CD14-positive monocyte (primary cell): ENCODE data around the gene FHOD3. TPM values are rescaled to one million over a fixed set of nuclear protein-coding genes. Genes with fewer than 3 reads are reported as not detected.

ENCODE experiments used
- DNase-seq, 3 donors: peaks; one replicate each; pipeline ENCODE4 v3.0.0-alpha.2; 2011 to 2022
- H2AFZ ChIP-seq: 2 replicates; pipeline ENCODE4 v1.6.0; 2012; ENCODE audit warnings: mild to moderate bottlenecking, low read depth, low read length, inconsistent platforms; ENCODE audit not compliant: insufficient read depth, poor library complexity, severe bottlenecking
- H3K27ac ChIP-seq, 2 donors: 1 replicate in 1 of 2; 2 replicates in 1 of 2; pipeline ENCODE4 v1.5.1; 2012 to 2013; ENCODE audit warnings: low read length in 2 of 2, control low read depth in 1 of 2, inconsistent platforms in 1 of 2, low read depth in 1 of 2, mild to moderate bottlenecking in 1 of 2
- H3K27me3 ChIP-seq, 2 donors: one replicate each; pipeline versions ENCODE4 v1.6.0 to v1.6.1; 2011 to 2013; ENCODE audit warnings: low read length in 2 of 2; ENCODE audit not compliant: control insufficient read depth in 2 of 2, insufficient read depth in 2 of 2
- H3K36me3 ChIP-seq, 2 donors: replicated peaks in 1 of 2; 1 replicate in 1 of 2; 2 replicates in 1 of 2; pipeline versions ENCODE4 v1.5.1 to v1.6.1; 2012 to 2013; ENCODE audit warnings: low read length in 2 of 2, control low read depth in 1 of 2, inconsistent platforms in 1 of 2, mild to moderate bottlenecking in 1 of 2; ENCODE audit not compliant: insufficient read depth in 2 of 2, control insufficient read depth in 1 of 2
- H3K4me1 ChIP-seq, 2 donors: 1 replicate in 1 of 2; 2 replicates in 1 of 2; pipeline versions ENCODE4 v1.5.1 to v1.6.1; 2012 to 2013; ENCODE audit warnings: low read length in 2 of 2, control low read depth in 1 of 2, inconsistent platforms in 1 of 2, mild to moderate bottlenecking in 1 of 2, moderate library complexity in 1 of 2; ENCODE audit not compliant: insufficient read depth in 2 of 2, control insufficient read depth in 1 of 2
- H3K4me2 ChIP-seq: replicated peaks from 2 replicates; pipeline ENCODE3; 2012; ENCODE audit warnings: low read length, moderate library complexity, mild to moderate bottlenecking; ENCODE audit not compliant: poor library complexity, severe bottlenecking; ENCODE audit errors: extremely low read depth
- H3K4me3 ChIP-seq, 3 experiments: fragments of 200-600 bp in 1 of 3; sonication (generic) in 1 of 3; replicated peaks in 1 of 3; 1 replicate in 2 of 3; 2 replicates in 1 of 3; pipeline ENCODE4 v1.5.1; 2011 to 2013; ENCODE audit warnings: low read length in 3 of 3, mild to moderate bottlenecking in 3 of 3, control low read depth in 2 of 3, low read depth in 2 of 3, inconsistent platforms in 1 of 3, moderate library complexity in 1 of 3
- H3K79me2 ChIP-seq: 2 replicates; pipeline ENCODE4 v1.6.0; 2012; ENCODE audit warnings: mild to moderate bottlenecking, control low read depth, inconsistent platforms, low read length, moderate library complexity; ENCODE audit not compliant: insufficient read depth
- H3K9ac ChIP-seq: 2 replicates; pipeline ENCODE4 v1.6.0; 2017; ENCODE audit warnings: low read length, mild to moderate bottlenecking; ENCODE audit not compliant: insufficient read depth, poor library complexity, severe bottlenecking
- H3K9me3 ChIP-seq, 2 donors: replicated peaks in 1 of 2; 1 replicate in 1 of 2; 2 replicates in 1 of 2; pipeline versions ENCODE4 v1.5.1 to v1.6.1; 2012 to 2013; ENCODE audit warnings: low read length in 2 of 2, control low read depth in 1 of 2; ENCODE audit not compliant: control insufficient read depth in 1 of 2, insufficient read depth in 1 of 2
- H4K20me1 ChIP-seq: 2 replicates; pipeline ENCODE4 v1.6.0; 2012; ENCODE audit warnings: mild to moderate bottlenecking, low read length, control low read depth, moderate library complexity; ENCODE audit not compliant: insufficient read depth
- H3K27ac Mint-ChIP-seq, 7 donors: one replicate each; pipeline ENCODE4 v1.8.0; 2020; ENCODE audit warnings: mild to moderate bottlenecking in 7 of 7, mixed read lengths in 7 of 7, moderate library complexity in 6 of 7, inconsistent platforms in 2 of 7
- H3K27me3 Mint-ChIP-seq, 3 donors: one replicate each; pipeline ENCODE4 v1.8.0; 2021 to 2022; ENCODE audit warnings: low read depth in 3 of 3, mild to moderate bottlenecking in 3 of 3, mixed read lengths in 3 of 3, moderate library complexity in 3 of 3, inconsistent platforms in 1 of 3
- H3K36me3 Mint-ChIP-seq, 2 donors: one replicate each; pipeline ENCODE4 v1.8.0; 2020; ENCODE audit warnings: mixed read lengths in 2 of 2, inconsistent platforms in 1 of 2, mild to moderate bottlenecking in 1 of 2
- H3K4me1 Mint-ChIP-seq: one replicate; pipeline ENCODE4 v1.8.0; 2020; ENCODE audit warnings: mild to moderate bottlenecking, mixed read lengths
- H3K4me3 Mint-ChIP-seq, 2 donors: one replicate each; pipeline ENCODE4 v1.8.0; 2020; ENCODE audit warnings: mild to moderate bottlenecking in 2 of 2, mixed read lengths in 2 of 2, moderate library complexity in 1 of 2
- H3K9me3 Mint-ChIP-seq, 7 donors: one replicate each; pipeline ENCODE4 v1.8.0; 2020 to 2022; ENCODE audit warnings: mixed read lengths in 7 of 7, mild to moderate bottlenecking in 6 of 7, moderate library complexity in 6 of 7, inconsistent platforms in 2 of 7
- WGBS: methylation state at CpG from one replicate; pipeline ENCODE4 v1.1.5; 2013; ENCODE audit warnings: missing lambda C conversion rate; ENCODE audit not compliant: insufficient coverage; 5-methylcytosine and 5-hydroxymethylcytosine counted together
- intact Hi-C, 2 donors: fragments of 100-400 bp; cut with micrococcal nuclease; formaldehyde crosslinking; loops; one replicate each; pipeline versions ENCODE4 v1.15.0 to v1.15.1; 2023
- polyA plus RNA-seq, 3 donors: library from polyadenylated mRNA; depleted of rRNA in 1 of 3; unstranded in 2 of 3; stranded (reverse) in 1 of 3; fragments of 300-500 nt in 2 of 3; fragments of >200 nt in 1 of 3; fragmentation: Illumina TruSeq in 2 of 3; gene quantifications; 1 replicate in 2 of 3; 2 replicates in 1 of 3; pipeline ENCODE4 v1.2.3, GENCODE V29; 2012 to 2021
- TF ChIP-seq, protein P1 (sequence below): fragments of 200-600 bp; IDR thresholded peaks from one replicate; pipeline ENCODE4 v1.8.0; 2022; ENCODE audit warnings: antibody characterized with exemption, mild to moderate bottlenecking

The FHOD3 gene
- polyA plus RNA-seq, 3 donors, result not detected

DNA sequence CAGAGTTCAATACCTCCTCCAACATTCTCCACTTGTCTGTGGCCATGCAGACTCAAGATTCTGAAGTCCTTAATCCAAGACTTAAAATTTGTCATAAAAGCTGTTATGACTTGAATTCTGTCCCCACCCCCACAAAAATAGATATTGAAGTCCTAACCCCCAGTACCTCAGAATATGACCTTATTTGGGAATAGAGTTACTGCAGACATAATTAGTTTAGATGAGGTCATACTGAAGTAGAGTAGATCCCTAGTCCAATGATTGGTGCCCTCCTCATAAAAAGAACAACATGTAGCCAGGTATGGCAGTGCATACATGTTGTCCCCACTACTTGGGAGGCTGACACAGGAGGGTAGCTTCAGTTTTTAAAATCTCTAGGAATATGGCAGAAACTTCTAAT, 522.1 kb downstream of the FHOD3 start:
- H3K36me3 ChIP-seq, result peaks cover 17 to 49% of the 10 kb centered on the region in 2 donors
- no peak for DNase-seq
- no peak overlapping the region for H3K27ac Mint-ChIP-seq
- no peaks in the 10 kb centered on the region for H3K27me3 ChIP-seq
- H3K4me1 ChIP-seq, result no peaks in the 10 kb centered on the region
- H2AFZ ChIP-seq, result no peak overlapping the region
- no peaks in the 10 kb centered on the region for H3K9me3 Mint-ChIP-seq
- no peaks in the 10 kb centered on the region for H3K4me1 Mint-ChIP-seq
- TF ChIP-seq, protein P1, sequence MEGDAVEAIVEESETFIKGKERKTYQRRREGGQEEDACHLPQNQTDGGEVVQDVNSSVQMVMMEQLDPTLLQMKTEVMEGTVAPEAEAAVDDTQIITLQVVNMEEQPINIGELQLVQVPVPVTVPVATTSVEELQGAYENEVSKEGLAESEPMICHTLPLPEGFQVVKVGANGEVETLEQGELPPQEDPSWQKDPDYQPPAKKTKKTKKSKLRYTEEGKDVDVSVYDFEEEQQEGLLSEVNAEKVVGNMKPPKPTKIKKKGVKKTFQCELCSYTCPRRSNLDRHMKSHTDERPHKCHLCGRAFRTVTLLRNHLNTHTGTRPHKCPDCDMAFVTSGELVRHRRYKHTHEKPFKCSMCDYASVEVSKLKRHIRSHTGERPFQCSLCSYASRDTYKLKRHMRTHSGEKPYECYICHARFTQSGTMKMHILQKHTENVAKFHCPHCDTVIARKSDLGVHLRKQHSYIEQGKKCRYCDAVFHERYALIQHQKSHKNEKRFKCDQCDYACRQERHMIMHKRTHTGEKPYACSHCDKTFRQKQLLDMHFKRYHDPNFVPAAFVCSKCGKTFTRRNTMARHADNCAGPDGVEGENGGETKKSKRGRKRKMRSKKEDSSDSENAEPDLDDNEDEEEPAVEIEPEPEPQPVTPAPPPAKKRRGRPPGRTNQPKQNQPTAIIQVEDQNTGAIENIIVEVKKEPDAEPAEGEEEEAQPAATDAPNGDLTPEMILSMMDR, result no peak
- H3K4me3 Mint-ChIP-seq, result no peak overlapping the region
- H3K9me3 ChIP-seq, result no peaks in the 10 kb centered on the region
- H3K4me2 ChIP-seq, result no peak overlapping the region
- H3K9ac ChIP-seq, result no peak overlapping the region
- peaks cover 30 to 42% of the 10 kb centered on the region in 2 donors for H3K36me3 Mint-ChIP-seq
- intact Hi-C loops, result loop anchor here in 1 of 2 donors (10.0 kb wide), 1 partner anchor 805 kb away; no protein-coding TSS in a partner anchor
- H4K20me1 ChIP-seq, result no peaks in the 10 kb centered on the region
- H3K79me2 ChIP-seq, result no peaks in the 10 kb centered on the region
- H3K27ac ChIP-seq, result no peak overlapping the region
- H3K27me3 Mint-ChIP-seq, result peaks cover 0 to 2% (median 0%) of the 10 kb centered on the region in 3 donors
- no peak overlapping the region for H3K4me3 ChIP-seq

DNA sequence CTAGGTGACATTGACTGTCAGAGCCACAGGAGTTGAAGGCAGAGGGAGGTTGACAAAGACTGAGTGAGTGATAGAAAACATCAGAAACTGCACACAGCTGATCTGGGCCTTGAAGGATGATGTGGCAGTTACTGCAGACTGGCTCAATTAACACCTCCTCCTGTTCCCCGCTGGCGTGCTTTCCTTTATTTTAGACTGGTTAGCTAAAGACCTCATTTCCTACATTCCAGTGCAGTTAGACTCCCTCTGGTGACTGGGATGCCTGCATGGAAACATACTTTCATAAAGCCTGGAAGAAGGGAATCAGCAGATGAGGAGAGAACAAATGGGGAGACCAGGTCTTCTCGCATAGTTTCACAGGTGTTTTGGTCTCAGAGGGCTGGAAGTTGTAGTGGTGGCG, 524.2 kb downstream of the FHOD3 start:
- H3K4me1 ChIP-seq, result no peaks in the 10 kb centered on the region
- intact Hi-C loops, result no loop called here

More for the DNA sequence above, 524.2 kb downstream of the FHOD3 start:
- no peak overlapping the region for H3K4me2 ChIP-seq
- no CpG with 5 or more reads among the region's 4 CpGs for WGBS
- Mint-ChIP-seq H3K36me3 (peaks cover 23 to 33% of the 10 kb centered on the region in 2 donors), H3K27ac (peak overlapping the region in 1 of 7 donors; percentile 52), H3K27me3 (peaks cover 0 to 2% (median 0%) of the 10 kb centered on the region in 3 donors), H3K4me1 (no peaks in the 10 kb centered on the region), H3K4me3 (no peak overlapping the region), H3K9me3 (no peaks in the 10 kb centered on the region)
- H4K20me1 ChIP-seq, result no peaks in the 10 kb centered on the region
- H3K36me3 ChIP-seq, result peaks cover 8 to 30% of the 10 kb centered on the region in 2 donors
- no peak overlapping the region for H3K4me3 ChIP-seq
- H3K9ac ChIP-seq, result no peak overlapping the region
- TF ChIP-seq, protein P1, result no peak
- H2AFZ ChIP-seq, result no peak overlapping the region
- DNase-seq, result no peak
- H3K27me3 ChIP-seq, result no peaks in the 10 kb centered on the region
- H3K79me2 ChIP-seq, result peaks cover 12% of the 10 kb centered on the region
- no peak overlapping the region for H3K27ac ChIP-seq
- H3K9me3 ChIP-seq, result no peaks in the 10 kb centered on the region
